HG02973 (cell line): ENCODE data around the gene LPIN1.
"Not testable (repeated sequence)": the region's sequence is repeated elsewhere in the genome, so short reads cannot be mapped to it uniquely, and the experiment has no call there.

Experiments
- ATAC-seq: cut with Tn5 transposase; IDR thresholded peaks from one replicate; pipeline ENCODE4 v1.9.1; 2021; ENCODE audit warnings: moderate library complexity; ENCODE audit not compliant: unreplicated experiment

LPIN1 gene

DNA sequence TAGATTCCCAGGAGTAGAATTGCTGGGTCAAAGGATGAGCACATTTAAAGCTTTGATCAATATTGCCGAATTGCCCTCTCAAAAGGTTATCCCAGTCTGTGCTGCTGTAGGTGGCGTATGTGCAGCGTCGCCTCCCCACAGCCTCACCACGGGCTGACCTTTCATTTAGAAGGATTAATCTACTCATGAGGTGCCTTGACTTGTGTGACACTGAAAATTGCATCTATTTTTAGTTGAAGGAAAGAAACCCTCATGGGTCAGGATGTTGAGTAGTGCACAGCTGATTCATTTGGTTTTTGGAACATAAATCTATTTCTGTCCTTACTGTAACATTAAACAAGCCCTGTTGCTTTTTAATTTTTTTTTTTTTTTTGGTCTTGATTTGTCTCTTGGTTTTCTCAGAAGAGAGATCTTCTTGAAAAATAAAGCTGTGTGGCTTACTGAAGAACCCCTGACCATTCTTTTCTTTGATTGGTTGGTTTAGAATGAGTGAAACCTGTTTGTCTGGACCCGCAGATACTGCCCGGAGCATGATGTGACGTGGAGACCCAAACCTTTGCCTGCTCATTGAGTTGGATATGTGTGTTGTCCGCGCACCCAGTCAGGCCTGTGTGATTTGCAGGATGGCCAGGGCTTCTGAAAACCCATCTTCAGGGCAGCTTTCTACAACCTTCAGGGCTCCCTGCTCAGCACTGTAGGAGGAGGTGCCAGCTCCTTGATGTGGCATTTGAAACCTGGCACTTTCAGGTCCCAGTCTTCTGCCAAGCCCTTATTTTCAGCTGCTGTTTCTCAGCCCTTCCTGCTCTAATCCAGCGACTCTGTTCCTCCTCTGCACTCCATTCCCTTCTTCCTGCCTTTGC, 61.0 kb downstream of the LPIN1 start:
- no peak for ATAC-seq

GRCh38 chr2:11808016-11808400, 61.6 kb downstream of the LPIN1 start:
- no peak for ATAC-seq

DNA sequence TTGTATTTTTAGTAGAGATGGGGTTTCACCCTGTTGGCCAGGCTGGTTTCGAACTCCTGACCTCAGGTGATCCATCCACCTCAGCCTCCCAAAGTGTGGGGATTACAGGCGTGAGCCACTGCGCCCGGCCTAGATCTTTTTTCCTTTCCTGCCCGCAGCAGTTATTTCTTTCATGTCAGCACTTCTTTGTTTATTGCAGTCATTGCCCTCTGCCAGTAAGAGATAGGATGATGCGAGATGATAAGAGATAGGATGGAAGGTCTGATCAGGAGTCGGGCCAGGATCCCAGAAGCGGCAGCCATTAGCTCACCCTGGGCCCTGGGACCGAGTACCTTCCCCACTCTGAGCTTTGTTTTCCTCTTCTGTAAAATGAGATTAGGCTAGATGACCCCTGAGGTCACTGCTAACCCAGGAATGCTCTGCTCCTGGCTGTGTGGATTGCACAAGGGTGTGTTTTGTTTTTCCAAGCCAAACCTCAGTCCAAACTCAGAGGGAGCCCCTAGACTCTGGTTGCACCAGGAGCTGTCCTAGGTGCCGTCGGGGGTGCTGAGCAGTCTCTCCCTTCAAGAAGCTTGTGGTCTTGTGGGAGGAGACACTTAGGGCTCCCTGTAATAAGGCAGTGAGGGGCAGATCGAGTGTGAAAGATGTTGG, 63.3 kb downstream of the LPIN1 start:
- no peak for ATAC-seq

- ATAC-seq = no peak
These were observed 64.0 kb downstream of the LPIN1 start for GRCh38 chr2:11810237-11810977.

GRCh38 chr2:11811036-11811654, 64.7 kb downstream of the LPIN1 start:
- ATAC-seq = no peak

GRCh38 chr2:11812466-11813248, 66.2 kb downstream of the LPIN1 start:
- no peak for ATAC-seq

- not testable (repeated sequence) for ATAC-seq
These were observed 66.9 kb downstream of the LPIN1 start for GRCh38 chr2:11813345-11813744.

DNA sequence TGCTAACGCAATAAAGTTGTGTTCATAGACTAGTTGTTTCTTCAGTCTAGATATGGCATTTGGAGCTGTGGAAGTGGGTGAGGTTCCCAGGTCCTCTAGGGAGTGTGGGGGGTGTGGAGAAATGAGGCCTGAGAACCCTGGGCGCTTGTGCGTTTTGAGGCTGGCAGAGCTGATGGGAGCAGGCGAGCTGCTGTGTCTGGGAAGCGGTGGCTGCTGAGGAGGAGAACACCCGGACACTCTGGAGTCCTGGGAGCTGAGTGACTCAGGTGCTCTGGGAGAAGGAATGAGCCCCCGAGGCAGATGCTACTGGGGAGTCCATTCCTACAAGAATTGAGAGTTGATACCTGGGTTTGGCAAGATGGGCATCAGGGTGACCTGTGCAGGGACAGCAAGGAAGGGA, 67.5 kb downstream of the LPIN1 start:
- no peak for ATAC-seq

- ATAC-seq = no peak
These were observed 68.6 kb downstream of the LPIN1 start for GRCh38 chr2:11814979-11815510.

- not testable (repeated sequence) for ATAC-seq
These were observed 70.5 kb downstream of the LPIN1 start for GRCh38 chr2:11816935-11817334.

GRCh38 chr2:11819235-11819729, 72.8 kb downstream of the LPIN1 start:
- ATAC-seq = no peak

DNA sequence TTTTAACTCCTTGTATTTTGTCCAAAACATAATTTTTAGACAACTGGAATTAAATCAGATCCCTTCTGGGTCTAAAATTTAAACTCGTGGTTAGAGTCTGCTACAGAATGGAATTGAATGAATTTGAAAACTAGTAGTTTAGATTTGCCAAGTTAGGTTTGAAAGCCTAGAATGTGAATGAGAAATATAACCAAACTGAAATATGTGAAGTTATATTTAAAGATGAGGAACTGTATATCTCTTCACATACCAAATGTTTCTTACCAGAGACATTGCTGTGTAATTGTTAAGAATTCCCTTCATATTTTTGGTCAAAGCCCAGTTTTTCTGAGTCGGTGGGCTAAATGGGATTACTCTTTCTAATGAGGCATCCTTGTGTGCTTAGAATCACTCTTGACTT, 74.2 kb downstream of the LPIN1 start:
- ATAC-seq = no peak

DNA sequence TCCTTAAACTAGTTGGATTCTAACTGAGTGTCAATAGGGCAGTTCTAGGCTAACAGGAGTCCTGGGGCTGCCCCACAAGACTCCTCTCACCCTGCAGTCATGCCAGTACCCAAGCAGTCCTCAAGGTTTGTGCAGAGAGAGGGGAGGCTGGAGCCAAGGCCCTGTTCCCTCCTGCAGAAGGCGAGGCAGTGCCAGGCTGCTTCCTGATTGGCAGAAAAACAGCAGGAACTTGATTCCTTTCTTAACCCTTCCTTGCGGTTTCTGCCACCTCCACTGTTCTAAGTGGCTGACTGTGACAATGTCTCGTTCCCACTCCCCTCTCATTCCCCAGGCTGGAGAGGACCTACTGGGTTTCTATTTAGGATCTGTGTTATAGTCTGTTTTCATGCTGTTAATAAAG, 75.3 kb downstream of the LPIN1 start:
- no peak for ATAC-seq

DNA sequence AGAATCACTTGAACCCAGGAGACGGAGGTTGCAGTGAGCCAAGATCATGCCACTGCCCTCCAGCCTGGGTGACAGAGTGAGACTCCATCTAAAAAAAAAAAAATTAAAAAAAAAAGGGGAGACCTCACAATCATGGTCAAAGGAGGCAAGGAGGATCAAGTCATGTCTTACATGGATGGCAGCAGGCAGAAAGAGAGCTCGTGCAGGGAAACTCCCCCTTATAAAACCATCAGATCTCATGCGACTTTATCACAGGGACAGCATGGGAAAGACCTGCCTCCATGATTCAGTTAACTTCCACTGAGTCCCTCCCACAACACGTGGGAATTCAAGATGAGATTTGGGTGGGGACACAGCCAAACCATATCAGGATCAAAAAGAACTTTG, 75.9 kb downstream of the LPIN1 start:
- not testable (repeated sequence) for ATAC-seq

GRCh38 chr2:11822746-11823451, 76.5 kb downstream of the LPIN1 start:
- ATAC-seq = no peak

- no peak for ATAC-seq
These were observed 78.7 kb downstream of the LPIN1 start for GRCh38 chr2:11824901-11825828.

GRCh38 chr2:11827547-11827946, 81.1 kb downstream of the LPIN1 start:
- ATAC-seq = peak; percentile 29

GRCh38 chr2:11828933-11829323, 82.5 kb downstream of the LPIN1 start:
- ATAC-seq = no peak
